Measurements from ENCODE around the gene TAF13.

TAF13 gene

DNA sequence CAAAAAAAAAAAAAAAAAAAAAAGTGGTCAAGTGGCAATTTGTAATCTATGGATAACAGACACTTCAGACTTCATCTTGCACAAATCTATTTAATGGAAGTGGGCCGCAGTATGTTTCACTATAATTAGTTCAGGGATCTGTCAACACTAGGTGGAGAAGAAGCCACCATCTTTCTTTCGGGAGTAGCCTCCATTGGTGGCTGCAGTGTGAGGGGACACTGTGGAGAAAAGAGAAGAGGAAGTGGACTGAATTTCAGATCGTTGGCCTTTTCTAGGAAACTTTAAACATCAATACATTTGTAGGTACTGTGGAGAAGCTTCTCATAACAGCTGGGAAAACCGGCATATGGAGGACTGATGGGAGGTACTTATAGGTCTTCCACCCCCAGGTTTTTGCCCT lies 30.1 kb upstream of the TAF13 start:
- H2AFZ ChIP-seq (ENCODE audit: low read depth, low read length): no peak overlapping the region
- no peak overlapping the region for H3K4me3 ChIP-seq (ENCODE audit: low read length)
- TF ChIP-seq EZH2phosphoT487 (IDR thresholded peaks at IDR 0.05; ENCODE audit: low read depth): no peak
- TF ChIP-seq, protein P1, sequence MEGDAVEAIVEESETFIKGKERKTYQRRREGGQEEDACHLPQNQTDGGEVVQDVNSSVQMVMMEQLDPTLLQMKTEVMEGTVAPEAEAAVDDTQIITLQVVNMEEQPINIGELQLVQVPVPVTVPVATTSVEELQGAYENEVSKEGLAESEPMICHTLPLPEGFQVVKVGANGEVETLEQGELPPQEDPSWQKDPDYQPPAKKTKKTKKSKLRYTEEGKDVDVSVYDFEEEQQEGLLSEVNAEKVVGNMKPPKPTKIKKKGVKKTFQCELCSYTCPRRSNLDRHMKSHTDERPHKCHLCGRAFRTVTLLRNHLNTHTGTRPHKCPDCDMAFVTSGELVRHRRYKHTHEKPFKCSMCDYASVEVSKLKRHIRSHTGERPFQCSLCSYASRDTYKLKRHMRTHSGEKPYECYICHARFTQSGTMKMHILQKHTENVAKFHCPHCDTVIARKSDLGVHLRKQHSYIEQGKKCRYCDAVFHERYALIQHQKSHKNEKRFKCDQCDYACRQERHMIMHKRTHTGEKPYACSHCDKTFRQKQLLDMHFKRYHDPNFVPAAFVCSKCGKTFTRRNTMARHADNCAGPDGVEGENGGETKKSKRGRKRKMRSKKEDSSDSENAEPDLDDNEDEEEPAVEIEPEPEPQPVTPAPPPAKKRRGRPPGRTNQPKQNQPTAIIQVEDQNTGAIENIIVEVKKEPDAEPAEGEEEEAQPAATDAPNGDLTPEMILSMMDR (IDR thresholded peaks at IDR 0.05; ENCODE audit: low read depth, low read length): no peak
- peaks cover 14% of the 10 kb centered on the region for H3K79me2 ChIP-seq (ENCODE audit: low read length)
- no peaks in the 10 kb centered on the region for H3K9me3 ChIP-seq (ENCODE audit: insufficient read depth, low read length)
- H3K4me1 ChIP-seq (ENCODE audit: low read length): peaks cover 3% of the 10 kb centered on the region; the same call in 1 of the 2 replicates
- no peak overlapping the region for H3K9ac ChIP-seq (ENCODE audit: low read length)
- H3K36me3 ChIP-seq (replicated peaks; ENCODE audit: low read depth, low read length): peaks cover 4% of the 10 kb centered on the region
- H3K27me3 ChIP-seq (ENCODE audit: low read depth, low read length): no peaks in the 10 kb centered on the region; the same call in 1 of the 2 replicates
- no peak overlapping the region for H3K4me2 ChIP-seq (ENCODE audit: low read length)
- H3K27ac ChIP-seq (ENCODE audit: low read length): no peak overlapping the region
- peaks cover 3% of the 10 kb centered on the region; the same call in 1 of the 2 replicates for H4K20me1 ChIP-seq (ENCODE audit: insufficient read depth, low read length)

DNA sequence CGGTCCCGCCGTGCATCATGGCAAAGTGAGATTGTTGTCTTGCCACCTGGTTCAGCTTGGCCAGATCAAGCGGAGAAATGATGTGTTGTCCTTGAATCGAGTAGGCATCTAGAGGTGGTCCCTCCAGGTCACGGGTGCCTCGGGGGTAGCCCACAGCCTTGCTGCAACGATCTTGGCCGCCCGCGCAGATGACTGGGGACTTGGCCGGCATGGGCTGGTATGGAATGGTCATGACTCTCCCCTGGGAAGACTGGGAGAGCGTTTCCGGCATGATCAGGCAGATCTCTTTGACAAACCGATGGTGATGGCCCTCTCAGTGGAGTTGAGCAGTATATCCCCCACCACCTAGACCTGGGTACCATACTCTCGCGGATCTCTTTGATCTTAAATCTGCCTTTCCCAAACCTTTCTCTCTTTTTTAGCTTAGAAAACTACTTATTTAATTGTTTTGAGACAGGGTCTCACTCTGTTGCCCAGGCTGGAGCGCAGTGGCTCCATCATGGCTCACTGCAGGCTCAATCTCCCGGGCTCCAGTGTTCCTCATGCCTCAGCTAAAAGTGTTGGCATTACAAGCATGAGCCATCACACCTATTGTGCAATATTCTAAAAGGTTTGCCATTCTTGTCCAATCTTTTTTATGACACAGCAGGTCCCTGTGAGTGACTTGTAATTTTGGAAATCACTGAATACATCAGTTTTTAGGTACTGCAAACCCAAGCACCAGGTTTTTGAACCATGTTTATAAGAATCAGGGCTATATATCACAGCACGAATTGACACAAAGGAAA lies 28.8 kb upstream of the TAF13 start:
- no peak overlapping the region for H3K27ac ChIP-seq (ENCODE audit: low read length)
- peaks cover 3% of the 10 kb centered on the region; the same call in 1 of the 2 replicates for H3K4me1 ChIP-seq (ENCODE audit: low read length)
- H3K4me2 ChIP-seq (ENCODE audit: low read length): no peak overlapping the region
- no peak overlapping the region for H2AFZ ChIP-seq (ENCODE audit: low read depth, low read length)
- H3K9ac ChIP-seq (ENCODE audit: low read length): no peak overlapping the region
- no peaks in the 10 kb centered on the region for H3K9me3 ChIP-seq (ENCODE audit: insufficient read depth, low read length)
- TF ChIP-seq EZH2phosphoT487 (IDR thresholded peaks at IDR 0.05; ENCODE audit: low read depth): no peak
- TF ChIP-seq, protein P1 (IDR thresholded peaks at IDR 0.05; ENCODE audit: low read depth, low read length): no peak
- no peak overlapping the region for H3K4me3 ChIP-seq (ENCODE audit: low read length)
- peaks cover 23% of the 10 kb centered on the region for H3K79me2 ChIP-seq (ENCODE audit: low read length)
- peaks cover 3% of the 10 kb centered on the region; the same call in 1 of the 2 replicates for H4K20me1 ChIP-seq (ENCODE audit: insufficient read depth, low read length)
- H3K36me3 ChIP-seq (replicated peaks; ENCODE audit: low read depth, low read length): peaks cover 4% of the 10 kb centered on the region
- no peaks in the 10 kb centered on the region for H3K27me3 ChIP-seq (ENCODE audit: low read depth, low read length)

DNA sequence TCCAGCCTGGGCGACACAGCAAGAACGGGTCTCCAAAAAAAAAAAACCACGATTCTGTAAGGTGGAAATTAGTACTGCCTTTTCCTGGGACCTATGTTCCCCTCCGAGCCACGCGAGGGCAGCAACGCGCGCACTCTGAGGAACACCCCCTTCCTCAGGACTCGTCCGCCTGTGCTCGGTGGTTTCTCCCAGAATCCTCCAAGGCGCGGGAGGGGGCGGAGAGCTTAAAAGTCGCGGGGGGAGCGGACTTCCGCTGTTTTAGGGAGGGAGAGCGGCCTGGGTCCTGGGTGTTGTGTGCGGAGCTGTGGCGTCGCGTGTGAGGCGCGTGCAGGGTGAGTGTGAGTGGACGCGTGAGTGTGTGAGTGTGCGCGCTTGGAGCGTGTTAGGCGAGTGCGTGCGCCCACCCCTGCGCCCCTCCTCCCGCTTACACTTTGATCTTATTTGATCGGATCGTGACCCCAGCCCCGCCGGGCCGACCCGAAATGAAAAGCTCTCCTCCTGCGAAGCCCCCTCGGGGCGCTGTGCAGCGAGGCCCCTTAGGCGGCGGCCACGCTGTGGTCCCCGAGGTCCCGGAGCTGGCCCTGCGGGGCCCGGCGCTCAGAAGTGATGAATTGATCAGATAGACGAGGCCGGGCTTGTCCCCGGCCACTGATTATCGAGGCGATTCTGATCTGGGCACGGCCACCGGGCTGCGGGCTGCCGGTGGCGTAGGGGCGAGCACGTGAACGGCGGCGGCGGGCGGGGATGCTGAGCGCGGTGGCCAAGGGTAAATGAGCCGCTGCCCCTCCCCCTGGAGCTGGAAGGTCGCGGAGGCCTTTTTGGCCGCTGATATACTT lies 24.4 kb upstream of the TAF13 start:
- peaks cover 3% of the 10 kb centered on the region; the same call in 1 of the 2 replicates for H4K20me1 ChIP-seq (ENCODE audit: insufficient read depth, low read length)
- peaks cover 4% of the 10 kb centered on the region for H3K36me3 ChIP-seq (replicated peaks; ENCODE audit: low read depth, low read length)
- peaks cover 3% of the 10 kb centered on the region for H3K4me1 ChIP-seq (ENCODE audit: low read length)
- H2AFZ ChIP-seq (ENCODE audit: low read depth, low read length): peak overlapping the region; percentile 86
- no peaks in the 10 kb centered on the region for H3K9me3 ChIP-seq (ENCODE audit: insufficient read depth, low read length)
- no peak for TF ChIP-seq EZH2phosphoT487 (IDR thresholded peaks at IDR 0.05; ENCODE audit: low read depth)
- TF ChIP-seq, protein P1 (IDR thresholded peaks at IDR 0.05; ENCODE audit: low read depth, low read length): peak; percentile 60
- H3K4me2 ChIP-seq (ENCODE audit: low read length): peak overlapping the region; percentile 77
- peak overlapping the region; percentile 97 for H3K9ac ChIP-seq (ENCODE audit: low read length)
- peak overlapping the region; percentile 99 for H3K4me3 ChIP-seq (ENCODE audit: low read length)
- peaks cover 23% of the 10 kb centered on the region for H3K79me2 ChIP-seq (ENCODE audit: low read length)
- H3K27ac ChIP-seq (ENCODE audit: low read length): peak overlapping the region; percentile 72
- no peaks in the 10 kb centered on the region for H3K27me3 ChIP-seq (ENCODE audit: low read depth, low read length)

DNA sequence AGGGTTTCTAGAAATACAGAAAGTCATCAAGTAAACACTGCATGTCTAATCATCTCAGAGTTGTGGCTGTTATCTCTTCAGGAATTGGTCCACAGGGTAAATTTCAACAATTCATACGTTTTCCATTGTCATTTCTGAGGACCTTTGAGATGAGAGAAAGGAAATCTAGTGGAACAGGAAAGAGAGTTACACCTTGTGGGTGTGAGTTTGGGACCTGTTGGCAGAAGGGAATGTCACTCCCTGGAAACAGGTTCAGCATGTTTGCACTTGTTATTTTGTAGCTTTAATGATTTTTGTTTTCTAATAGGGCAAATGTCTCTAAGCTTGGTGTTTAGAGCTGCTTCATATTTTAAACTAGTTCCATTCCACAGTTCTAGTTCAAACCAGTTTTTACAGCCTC lies 20.3 kb upstream of the TAF13 start:
- no peaks in the 10 kb centered on the region for H3K27me3 ChIP-seq (ENCODE audit: low read depth, low read length)
- H3K4me1 ChIP-seq (ENCODE audit: low read length): peaks cover 9% of the 10 kb centered on the region
- no peak for TF ChIP-seq EZH2phosphoT487 (IDR thresholded peaks at IDR 0.05; ENCODE audit: low read depth)
- TF ChIP-seq, protein P1 (IDR thresholded peaks at IDR 0.05; ENCODE audit: low read depth, low read length): no peak
- H3K27ac ChIP-seq (ENCODE audit: low read length): no peak overlapping the region
- no peaks in the 10 kb centered on the region for H4K20me1 ChIP-seq (ENCODE audit: insufficient read depth, low read length)
- H3K9me3 ChIP-seq (ENCODE audit: insufficient read depth, low read length): no peaks in the 10 kb centered on the region
- no peak overlapping the region for H2AFZ ChIP-seq (ENCODE audit: low read depth, low read length)
- H3K36me3 ChIP-seq (replicated peaks; ENCODE audit: low read depth, low read length): no peaks in the 10 kb centered on the region
- H3K4me2 ChIP-seq (ENCODE audit: low read length): no peak overlapping the region
- peaks cover 32% of the 10 kb centered on the region for H3K79me2 ChIP-seq (ENCODE audit: low read length)
- H3K9ac ChIP-seq (ENCODE audit: low read length): no peak overlapping the region
- no peak overlapping the region for H3K4me3 ChIP-seq (ENCODE audit: low read length)

Measured in OCI-LY3 (cell line).